GM12891 (cell line): ENCODE measurements around the gene CYTH1.
A peak's percentile ranks its signal among the peaks of the same experiment; 100 is the strongest.

Experiments
- POLR2A ChIP-seq: IDR thresholded peaks from 2 replicates; pipeline ENCODE4 v1.6.1; 2011; ENCODE audit warnings: low read depth, low read length, control low read depth
- POLR2AphosphoS5 ChIP-seq: IDR thresholded peaks from 2 replicates; pipeline ENCODE4 v1.6.1; 2011; ENCODE audit warnings: low read depth, low read length, control low read depth
- TAF1 ChIP-seq: IDR thresholded peaks from 2 replicates; pipeline ENCODE4 v1.6.1; 2011; ENCODE audit warnings: low read depth, low read length, control low read depth

GRCh38 chr17:78683408-78683961 lies 98.6 kb downstream of the CYTH1 start:
- TF ChIP-seq POLR2AphosphoS5 (no peak; the same call in 1 of the 2 replicates), POLR2A (peak; percentile 66; the same call in 1 of the 2 replicates), TAF1 (no peak)
